HepG2 (cell line): ENCODE measurements around the gene EGLN1. TPM values are rescaled to one million over a fixed set of nuclear protein-coding genes. Genes with fewer than 3 reads are reported as not detected.

ENCODE experiments used
- ATAC-seq: fragments of 200-7000 bp; cut with Tn5 transposase; 3 replicates; pipeline ENCODE4 v1.9.1; 2020; ENCODE audit warnings: mild to moderate bottlenecking, moderate library complexity
- BruUV-seq: library from RNA; stranded (reverse); fragments of 400-500 nt; replicated peaks from 2 replicates; lab custom pipeline; 2021; lab: Mats Ljungman, UMichigan
- CTCF ChIA-PET: fragments of 300-600 bp; formaldehyde crosslinking; extraction: SDS; loops from one replicate; lab custom pipeline; 2021; ENCODE audit warnings: low total read pairs, inconsistent platforms, low intra/inter-chr PET ratio; lab: Yijun Ruan, JAX
- POLR2A ChIA-PET: fragments of 350-600 bp; sonication (Branson Sonifier 250); formaldehyde crosslinking; loops from one replicate; lab custom pipeline; 2020; ENCODE audit warnings: antibody characterized with exemption, inconsistent platforms; lab: Yijun Ruan, JAX
- DNase-seq: peaks from one replicate; pipeline ENCODE4 v3.0.0-alpha.2; 2015; ENCODE audit warnings: low spot score
- FAIRE-seq: peaks from 3 replicates; lab custom pipeline; 2011; peaks lifted over from hg19 to GRCh38; lab: Jason Lieb, UNC
- H2AFZ ChIP-seq: one replicate; pipeline ENCODE4 v1.6.1; 2011; ENCODE audit warnings: low read length, inconsistent platforms
- H3K27ac ChIP-seq: fragments of 300-600 bp; 3 replicates; pipeline ENCODE4 v1.8.0; 2011; ENCODE audit warnings: mixed run types, mild to moderate bottlenecking, mixed read lengths, low read length, inconsistent platforms; ENCODE audit not compliant: insufficient read depth; ENCODE audit errors: extremely low read length
- H3K27me3 ChIP-seq, 2 experiments: fragments of 200-600 bp in 1 of 2; 2 replicates in 1 of 2; 3 replicates in 1 of 2; pipeline versions ENCODE4 v1.6.0 to v1.8.0; 2011; ENCODE audit warnings: low read length in 2 of 2, mild to moderate bottlenecking in 2 of 2, moderate library complexity in 2 of 2, inconsistent platforms in 1 of 2; ENCODE audit not compliant: insufficient read depth in 2 of 2, control insufficient read depth in 1 of 2
- H3K36me3 ChIP-seq, 2 experiments: fragments of 200-600 bp in 1 of 2; replicated peaks in 1 of 2; 2 replicates in 1 of 2; 3 replicates in 1 of 2; pipeline versions ENCODE4 v1.5.1 to v1.8.0; 2011; ENCODE audit warnings: low read length in 2 of 2, inconsistent platforms in 1 of 2; ENCODE audit not compliant: insufficient read depth in 2 of 2, control insufficient read depth in 1 of 2
- H3K4me1 ChIP-seq: 2 replicates; pipeline ENCODE4 v1.5.1; 2012; ENCODE audit warnings: low read length, inconsistent platforms; ENCODE audit not compliant: insufficient read depth
- H3K4me2 ChIP-seq: 2 replicates; pipeline ENCODE4 v1.6.0; 2011; ENCODE audit warnings: low read depth, low read length, inconsistent platforms
- H3K4me3 ChIP-seq, 3 experiments: fragments of 200-600 bp in 1 of 3; sonication (generic), shearing (Covaris generic) in 1 of 3; replicated peaks in 1 of 3; 2 replicates each; pipeline ENCODE4 v1.5.1; 2011 to 2016; ENCODE audit warnings: low read length in 3 of 3, inconsistent platforms in 2 of 3, low read depth in 2 of 3, mild to moderate bottlenecking in 2 of 3, control low read depth in 1 of 3, mixed read lengths in 1 of 3; ENCODE audit not compliant: insufficient read depth in 1 of 3
- H3K79me2 ChIP-seq: one replicate; pipeline ENCODE4 v1.6.1; 2011; ENCODE audit warnings: low read length, inconsistent platforms; ENCODE audit not compliant: insufficient read depth
- H3K9ac ChIP-seq: 2 replicates; pipeline ENCODE4 v1.6.0; 2011; ENCODE audit warnings: mild to moderate bottlenecking, low read depth, low read length, inconsistent platforms; ENCODE audit not compliant: insufficient read depth
- H3K9me3 ChIP-seq: 2 replicates; pipeline ENCODE4 v1.5.1; 2012; ENCODE audit warnings: mild to moderate bottlenecking, low read length
- H4K20me1 ChIP-seq: 2 replicates; pipeline ENCODE4 v1.6.0; 2011; ENCODE audit warnings: inconsistent platforms, mild to moderate bottlenecking, low read length, moderate library complexity; ENCODE audit not compliant: insufficient read depth
- BORCS8-MEF2B ChIP-seq: sonication (generic); formaldehyde crosslinking; IDR thresholded peaks from 2 replicates; pipeline ENCODE4 v1.8.0; 2022; ENCODE audit warnings: mild to moderate bottlenecking, missing genetic modification reagents
- MTA1 ChIP-seq: sonication (generic); formaldehyde crosslinking; IDR thresholded peaks from 2 replicates; pipeline ENCODE4 v1.4.0; 2020; ENCODE audit warnings: missing genetic modification reagents, mild to moderate bottlenecking, borderline replicate concordance
- NFKB2 ChIP-seq: sonication (generic); formaldehyde crosslinking; IDR thresholded peaks from 2 replicates; pipeline ENCODE4 v1.4.0; 2020; ENCODE audit warnings: missing genetic modification reagents, borderline replicate concordance
- PRPF4 ChIP-seq: fragments of 200-400 bp; formaldehyde crosslinking; IDR thresholded peaks from 2 replicates; pipeline ENCODE4 v1.6.1; 2016; ENCODE audit warnings: low read length, low read depth; ENCODE audit not compliant: poor library complexity, severe bottlenecking
- ZBTB38 ChIP-seq: sonication (generic); formaldehyde crosslinking; IDR thresholded peaks from 2 replicates; pipeline ENCODE4 v1.5.1; 2020; ENCODE audit warnings: mild to moderate bottlenecking, missing genetic modification reagents
- ZNF235 ChIP-seq: sonication (generic); formaldehyde crosslinking; IDR thresholded peaks from 2 replicates; pipeline ENCODE4 v1.8.1; 2023; ENCODE audit warnings: mild to moderate bottlenecking, missing genetic modification reagents, borderline replicate concordance
- ZNF253 ChIP-seq: sonication (generic); formaldehyde crosslinking; IDR thresholded peaks from 2 replicates; pipeline ENCODE4 v1.8.0; 2022; ENCODE audit warnings: mild to moderate bottlenecking, missing genetic modification reagents, borderline replicate concordance
- ZNF33B ChIP-seq: sonication (generic); formaldehyde crosslinking; IDR thresholded peaks from 2 replicates; pipeline ENCODE4 v1.5.1; 2020; ENCODE audit warnings: mild to moderate bottlenecking, missing genetic modification reagents
- ZNF382 ChIP-seq: sonication (generic); formaldehyde crosslinking; IDR thresholded peaks from 2 replicates; pipeline ENCODE4 v1.5.0; 2020; ENCODE audit warnings: missing genetic modification reagents, mild to moderate bottlenecking, borderline replicate concordance
- ZNF564 ChIP-seq: sonication (generic); formaldehyde crosslinking; IDR thresholded peaks from 2 replicates; pipeline ENCODE4 v1.8.1; 2023; ENCODE audit warnings: mild to moderate bottlenecking, missing genetic modification reagents
- WGBS: methylation state at CpG from one replicate; pipeline ENCODE4 v1.1.6; 2017; ENCODE audit warnings: low lambda C conversion rate; 5-methylcytosine and 5-hydroxymethylcytosine counted together
- in situ Hi-C: cut with HindIII; loops from 2 replicates; pipeline ENCODE4 v1.10.0; 2017; ENCODE audit warnings: low pct_unique_long_range_greater_than_20kb; ENCODE audit not compliant: extremely low pct_ligation_motif_present
- intact Hi-C: fragments of 100-400 bp; cut with micrococcal nuclease; formaldehyde crosslinking; loops from one replicate; pipeline ENCODE4 v1.10.0; 2022; ENCODE audit not compliant: unreplicated experiment
- polyA plus RNA-seq, 8 experiments: library from polyadenylated mRNA; depleted of rRNA in 3 of 8; stranded (reverse) in 7 of 8; unstranded in 1 of 8; fragments of >200 nt; fragmentation: Illumina TruSeq in 4 of 8; extraction: Trizol in 4 of 8; gene quantifications; 2 replicates each; pipeline versions ENCODE4 v1.2.1 to v1.2.3, GENCODE V29; 2011 to 2016; ENCODE audit warnings: low read depth in 4 of 8, missing spikeins in 1 of 8, mixed read lengths in 1 of 8; ENCODE audit not compliant: insufficient read depth in 1 of 8
- total RNA-seq, 5 experiments: library from RNA; depleted of rRNA; stranded (reverse); fragments of >200 nt; fragmentation: Illumina TruSeq; extraction: Trizol; gene quantifications; 2 replicates each; pipeline ENCODE4 v1.2.3, GENCODE V29; 2016; ENCODE audit warnings: low read depth in 1 of 5
- TF ChIP-seq, protein P1 (sequence below): sonication (generic); formaldehyde crosslinking; IDR thresholded peaks from 2 replicates; pipeline ENCODE4 v1.8.1; 2023; ENCODE audit warnings: mild to moderate bottlenecking, inconsistent platforms, moderate library complexity, missing genetic modification reagents, borderline replicate concordance
- TF ChIP-seq, protein P2 (sequence below): sonication (generic); formaldehyde crosslinking; IDR thresholded peaks from 2 replicates; pipeline ENCODE4 v1.4.0; 2020; ENCODE audit warnings: mild to moderate bottlenecking, missing genetic modification reagents
- TF ChIP-seq, protein P3 (sequence below): sonication (generic); formaldehyde crosslinking; IDR thresholded peaks from 2 replicates; pipeline ENCODE4 v1.5.0; 2020; ENCODE audit warnings: missing genetic modification reagents, mild to moderate bottlenecking, borderline replicate concordance

The EGLN1 gene
- total and polyA plus RNA-seq, 2 of the 13 experiments (the other 11 are each of a cell fraction or from before 2014, with no cell fraction given), result 34.4 to 44.1 TPM

DNA sequence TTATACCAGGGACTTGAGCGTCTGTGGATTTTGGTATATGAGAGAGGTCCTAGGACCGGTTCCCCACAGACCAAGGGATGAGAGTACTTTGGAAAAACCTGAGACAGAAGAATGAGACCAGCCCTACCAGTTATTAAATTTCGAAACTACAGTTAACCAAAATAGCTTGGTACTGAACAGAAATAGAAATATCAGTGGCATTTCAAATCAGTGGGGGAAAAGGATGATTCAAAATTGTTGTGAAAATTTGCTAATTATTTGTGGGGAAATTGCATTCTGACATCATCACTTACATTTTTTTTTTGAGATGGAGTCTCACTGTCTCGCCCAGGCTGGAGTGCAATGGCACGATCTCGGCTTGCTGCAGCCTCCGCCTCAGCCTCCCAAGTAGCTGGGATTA lies 92.6 kb downstream of the EGLN1 start:
- in situ Hi-C loops (no loop called here), intact Hi-C loops (no loop called here)
- TF ChIP-seq, protein P1, sequence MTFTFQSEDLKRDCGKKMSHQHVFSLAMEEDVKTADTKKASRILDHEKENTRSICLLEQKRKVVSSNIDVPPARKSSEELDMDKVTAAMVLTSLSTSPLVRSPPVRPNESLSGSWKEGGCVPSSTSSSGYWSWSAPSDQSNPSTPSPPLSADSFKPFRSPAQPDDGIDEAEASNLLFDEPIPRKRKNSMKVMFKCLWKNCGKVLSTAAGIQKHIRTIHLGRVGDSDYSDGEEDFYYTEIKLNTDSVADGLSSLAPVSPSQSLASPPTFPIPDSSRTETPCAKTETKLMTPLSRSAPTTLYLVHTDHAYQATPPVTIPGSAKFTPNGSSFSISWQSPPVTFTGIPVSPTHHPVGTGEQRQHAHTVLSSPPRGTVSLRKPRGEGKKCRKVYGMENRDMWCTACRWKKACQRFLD (CRISPR knock-in tag), result no peak
- TF ChIP-seq ZBTB38 (CRISPR knock-in tag), result no peak
- no peak for TF ChIP-seq MTA1 (CRISPR knock-in tag)
- DNase-seq (no peak), FAIRE-seq (no peak), ATAC-seq (no peak)
- Histone ChIP-seq H3K4me1 (peaks cover 20% of the 10 kb centered on the region), H3K4me2 (no peak overlapping the region), H4K20me1 (no peaks in the 10 kb centered on the region; the same call in 1 of the 2 replicates), H3K27ac (no peak overlapping the region), H3K36me3 (no peaks in the 10 kb centered on the region), H2AFZ (no peak overlapping the region), H3K79me2 (peaks cover 23% of the 10 kb centered on the region), H3K4me3 (no peak overlapping the region), H3K9me3 (no peaks in the 10 kb centered on the region), H3K9ac (no peak overlapping the region), H3K27me3 (no peaks in the 10 kb centered on the region)
- no TSS peak for BruUV-seq
- 92% methylated on average over 7 of the region's 7 CpGs for WGBS
- ChIA-PET CTCF (no interaction called here), POLR2A (no interaction called here)

DNA sequence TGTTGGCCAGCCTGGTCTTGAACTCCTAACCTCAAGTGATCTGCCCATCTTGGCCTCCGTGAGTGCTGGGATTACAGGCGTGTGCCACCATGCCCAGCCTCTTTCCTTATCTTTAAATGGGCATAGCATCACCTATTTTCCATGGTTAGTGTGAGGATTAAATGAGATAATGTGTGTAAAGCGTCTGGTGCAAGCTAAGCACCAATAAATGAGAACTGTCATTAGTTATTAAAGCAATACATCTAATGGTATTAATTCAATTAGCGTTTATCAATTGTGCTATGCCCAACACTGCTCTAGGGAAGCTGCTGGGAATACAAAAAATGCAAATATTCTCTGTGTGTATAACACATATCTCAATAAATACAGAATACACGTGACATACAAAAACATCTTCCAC lies 94.5 kb downstream of the EGLN1 start:
- CTCF ChIA-PET, result no interaction called here
- no peaks in the 10 kb centered on the region for H3K9me3 ChIP-seq
- TF ChIP-seq NFKB2 (CRISPR knock-in tag) (no peak), ZNF564 (CRISPR knock-in tag) (no peak), PRPF4 (no peak), BORCS8-MEF2B (CRISPR knock-in tag) (no peak), ZNF235 (CRISPR knock-in tag) (no peak), ZNF253 (CRISPR knock-in tag) (no peak), ZNF33B (CRISPR knock-in tag) (no peak), ZNF382 (no peak)
- TF ChIP-seq, protein P2, sequence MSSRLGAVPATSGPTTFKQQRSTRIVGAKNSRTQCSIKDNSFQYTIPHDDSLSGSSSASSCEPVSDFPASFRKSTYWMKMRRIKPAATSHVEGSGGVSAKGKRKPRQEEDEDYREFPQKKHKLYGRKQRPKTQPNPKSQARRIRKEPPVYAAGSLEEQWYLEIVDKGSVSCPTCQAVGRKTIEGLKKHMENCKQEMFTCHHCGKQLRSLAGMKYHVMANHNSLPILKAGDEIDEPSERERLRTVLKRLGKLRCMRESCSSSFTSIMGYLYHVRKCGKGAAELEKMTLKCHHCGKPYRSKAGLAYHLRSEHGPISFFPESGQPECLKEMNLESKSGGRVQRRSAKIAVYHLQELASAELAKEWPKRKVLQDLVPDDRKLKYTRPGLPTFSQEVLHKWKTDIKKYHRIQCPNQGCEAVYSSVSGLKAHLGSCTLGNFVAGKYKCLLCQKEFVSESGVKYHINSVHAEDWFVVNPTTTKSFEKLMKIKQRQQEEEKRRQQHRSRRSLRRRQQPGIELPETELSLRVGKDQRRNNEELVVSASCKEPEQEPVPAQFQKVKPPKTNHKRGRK, result no peak
- TF ChIP-seq, protein P3, sequence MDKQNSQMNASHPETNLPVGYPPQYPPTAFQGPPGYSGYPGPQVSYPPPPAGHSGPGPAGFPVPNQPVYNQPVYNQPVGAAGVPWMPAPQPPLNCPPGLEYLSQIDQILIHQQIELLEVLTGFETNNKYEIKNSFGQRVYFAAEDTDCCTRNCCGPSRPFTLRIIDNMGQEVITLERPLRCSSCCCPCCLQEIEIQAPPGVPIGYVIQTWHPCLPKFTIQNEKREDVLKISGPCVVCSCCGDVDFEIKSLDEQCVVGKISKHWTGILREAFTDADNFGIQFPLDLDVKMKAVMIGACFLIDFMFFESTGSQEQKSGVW (CRISPR knock-in tag), result no peak

More for the DNA sequence above, 94.5 kb downstream of the EGLN1 start:
- no peaks in the 10 kb centered on the region; the same call in 1 of the 2 replicates for H4K20me1 ChIP-seq
- peaks cover 1% of the 10 kb centered on the region; the same call in 1 of the 2 replicates for H3K4me1 ChIP-seq
- POLR2A ChIA-PET, result no interaction called here
- in situ Hi-C loops, result no loop called here
- ATAC-seq (no peak), FAIRE-seq (no peak), DNase-seq (no peak)
- H2AFZ ChIP-seq, result no peak overlapping the region
- 63% methylated on average over 5 of the region's 5 CpGs for WGBS
- H3K79me2 ChIP-seq, result peaks cover 5% of the 10 kb centered on the region
- no peak overlapping the region for H3K9ac ChIP-seq
- H3K4me2 ChIP-seq, result no peak overlapping the region
- H3K27me3 ChIP-seq, result no peaks in the 10 kb centered on the region
- BruUV-seq, result no TSS peak
- H3K27ac ChIP-seq, result no peak overlapping the region
- H3K36me3 ChIP-seq, result no peaks in the 10 kb centered on the region
- intact Hi-C loops, result no loop called here
- H3K4me3 ChIP-seq, result no peak overlapping the region
